Esophagus (tissue), 2 donors: Measurements from ENCODE around the gene TSHZ2. TPM values are rescaled to one million over a fixed set of nuclear protein-coding genes. Genes with fewer than 3 reads are reported as not detected.

Experiments used
- H3K27ac ChIP-seq, 2 donors: one replicate each; pipeline ENCODE4 v1.5.1; 2013; ENCODE audit warnings: low read depth in 2 of 2, mild to moderate bottlenecking in 2 of 2, inconsistent platforms in 1 of 2, low read length in 1 of 2, moderate library complexity in 1 of 2
- H3K27me3 ChIP-seq, 2 donors: one replicate each; pipeline ENCODE4 v1.6.1; 2013; ENCODE audit warnings: low read length in 2 of 2, control low read depth in 1 of 2, mild to moderate bottlenecking in 1 of 2; ENCODE audit not compliant: insufficient read depth in 2 of 2, control insufficient read depth in 1 of 2
- H3K36me3 ChIP-seq, 2 donors: one replicate each; pipeline ENCODE4 v1.6.1; 2013; ENCODE audit warnings: low read length in 1 of 2; ENCODE audit not compliant: control insufficient read depth in 2 of 2, insufficient read depth in 2 of 2
- H3K4me1 ChIP-seq, 2 donors: one replicate each; pipeline ENCODE4 v1.6.1; 2013; ENCODE audit warnings: low read length in 1 of 2; ENCODE audit not compliant: control insufficient read depth in 2 of 2, insufficient read depth in 2 of 2
- H3K4me3 ChIP-seq, 2 donors: one replicate each; pipeline ENCODE4 v1.5.1; 2013; ENCODE audit warnings: low read length in 2 of 2, mild to moderate bottlenecking in 2 of 2, low read depth in 1 of 2, moderate library complexity in 1 of 2
- H3K9me3 ChIP-seq, 2 donors: one replicate each; pipeline ENCODE4 v1.6.1; 2013; ENCODE audit warnings: mild to moderate bottlenecking in 2 of 2, low read depth in 1 of 2, low read length in 1 of 2, moderate library complexity in 1 of 2; ENCODE audit not compliant: control insufficient read depth in 2 of 2, insufficient read depth in 1 of 2
- WGBS, 2 donors: extraction: QIAGEN DNeasy Blood & Tissue Kit; methylation state at CpG; one replicate each; pipeline ENCODE4 v1.1.7; 2013; 5-methylcytosine and 5-hydroxymethylcytosine counted together
- polyA plus RNA-seq, 2 donors: library from polyadenylated mRNA; stranded (reverse); fragments of 200-250 nt; gene quantifications; one replicate each; pipeline ENCODE4 v1.2.3, GENCODE V29; 2013
- donor health status: healthy with polysubstance abuse.
- donor health status: Bipolar disorder and iron deficiency.

The TSHZ2 gene
- polyA plus RNA-seq, 2 donors = 4.6 to 11.7 TPM

- H3K27me3 ChIP-seq = no peaks in the 10 kb centered on the region
- H3K36me3 ChIP-seq = no peaks in the 10 kb centered on the region
- WGBS, 2 donors = 95 to 97% methylated on average over 6 to 7 of the region's 7 CpGs
- no peak overlapping the region for H3K27ac ChIP-seq
- no peaks in the 10 kb centered on the region for H3K9me3 ChIP-seq
- H3K4me1 ChIP-seq = no peaks in the 10 kb centered on the region
- no peak overlapping the region for H3K4me3 ChIP-seq
Measured at GRCh38 chr20:53421343-53421742, 449.2 kb downstream of the TSHZ2 start.

- Histone ChIP-seq H3K4me3 (no peak overlapping the region), H3K36me3 (no peaks in the 10 kb centered on the region), H3K27ac (no peak overlapping the region), H3K27me3 (no peaks in the 10 kb centered on the region), H3K4me1 (no peaks in the 10 kb centered on the region), H3K9me3 (no peaks in the 10 kb centered on the region)
- WGBS, 2 donors = 89 to 94% methylated on average over 7 of the region's 7 CpGs
Measured at GRCh38 chr20:53422039-53422438, 449.9 kb downstream of the TSHZ2 start.

- H3K4me1 ChIP-seq = no peaks in the 10 kb centered on the region
- no peak overlapping the region for H3K4me3 ChIP-seq
- no peaks in the 10 kb centered on the region for H3K36me3 ChIP-seq
- H3K9me3 ChIP-seq = no peaks in the 10 kb centered on the region
- no peak overlapping the region for H3K27ac ChIP-seq
- WGBS, 2 donors = 85 to 93% methylated on average over 12 of the region's 12 CpGs
- no peaks in the 10 kb centered on the region for H3K27me3 ChIP-seq
Measured at GRCh38 chr20:53423587-53424146, 451.5 kb downstream of the TSHZ2 start.

- 85 to 87% methylated on average over 4 of the region's 4 CpGs for WGBS, 2 donors
- Histone ChIP-seq H3K4me1 (no peaks in the 10 kb centered on the region), H3K27ac (no peak overlapping the region), H3K4me3 (no peak overlapping the region), H3K27me3 (no peaks in the 10 kb centered on the region), H3K36me3 (no peaks in the 10 kb centered on the region), H3K9me3 (no peaks in the 10 kb centered on the region)
Measured at GRCh38 chr20:53425481-53425880, 453.3 kb downstream of the TSHZ2 start.

- H3K27me3 ChIP-seq = no peaks in the 10 kb centered on the region
- 72 to 79% methylated on average over 3 of the region's 3 CpGs for WGBS, 2 donors
- H3K4me1 ChIP-seq = no peaks in the 10 kb centered on the region
- no peaks in the 10 kb centered on the region for H3K36me3 ChIP-seq
- H3K9me3 ChIP-seq = no peaks in the 10 kb centered on the region
- no peak overlapping the region for H3K27ac ChIP-seq
- H3K4me3 ChIP-seq = no peak overlapping the region
Measured at GRCh38 chr20:53425941-53426340, 453.8 kb downstream of the TSHZ2 start.

- Histone ChIP-seq H3K27me3 (no peaks in the 10 kb centered on the region), H3K9me3 (no peaks in the 10 kb centered on the region), H3K4me3 (no peak overlapping the region), H3K36me3 (no peaks in the 10 kb centered on the region), H3K4me1 (no peaks in the 10 kb centered on the region), H3K27ac (no peak overlapping the region)
- 88 to 89% methylated on average over 6 of the region's 6 CpGs for WGBS, 2 donors
Measured at GRCh38 chr20:53426766-53427312, 454.7 kb downstream of the TSHZ2 start.

GRCh38 chr20:53427951-53428350, 455.8 kb downstream of the TSHZ2 start:
- WGBS, 2 donors = 88 to 92% methylated on average over 2 of the region's 2 CpGs
- H3K27ac ChIP-seq = no peak overlapping the region

GRCh38 chr20:53428588-53428987, 456.4 kb downstream of the TSHZ2 start:
- Histone ChIP-seq H3K27ac (no peak overlapping the region), H3K4me1 (no peaks in the 10 kb centered on the region), H3K4me3 (no peak overlapping the region), H3K36me3 (no peaks in the 10 kb centered on the region), H3K9me3 (no peaks in the 10 kb centered on the region), H3K27me3 (no peaks in the 10 kb centered on the region)
- WGBS, 2 donors = 77 to 80% methylated on average over 3 of the region's 3 CpGs

More at GRCh38 chr20:53427951-53428350, 455.8 kb downstream of the TSHZ2 start:
- Histone ChIP-seq H3K27me3 (no peaks in the 10 kb centered on the region), H3K36me3 (no peaks in the 10 kb centered on the region), H3K9me3 (no peaks in the 10 kb centered on the region), H3K4me3 (no peak overlapping the region), H3K4me1 (no peaks in the 10 kb centered on the region)

GRCh38 chr20:53428996-53429395, 456.8 kb downstream of the TSHZ2 start:
- H3K9me3 ChIP-seq = no peaks in the 10 kb centered on the region
- H3K27me3 ChIP-seq = no peaks in the 10 kb centered on the region
- no peak overlapping the region for H3K27ac ChIP-seq
- no peak overlapping the region for H3K4me3 ChIP-seq
- WGBS, 2 donors = 65 to 79% methylated on average over 3 of the region's 3 CpGs
- H3K36me3 ChIP-seq = no peaks in the 10 kb centered on the region
- H3K4me1 ChIP-seq = no peaks in the 10 kb centered on the region

- 42 to 59% methylated on average over 10 of the region's 10 CpGs for WGBS, 2 donors
- H3K27me3 ChIP-seq = no peaks in the 10 kb centered on the region
- no peaks in the 10 kb centered on the region for H3K36me3 ChIP-seq
- H3K9me3 ChIP-seq = peaks cover 0 to 3% of the 10 kb centered on the region in 2 donors
- H3K4me3 ChIP-seq = no peak overlapping the region
- no peaks in the 10 kb centered on the region for H3K4me1 ChIP-seq
- H3K27ac ChIP-seq = no peak overlapping the region
Measured at GRCh38 chr20:53434662-53435061, 462.5 kb downstream of the TSHZ2 start.
